ENCODE results near the gene CFAP68. TPM values are rescaled to one million over a fixed set of nuclear protein-coding genes. Genes with fewer than 3 reads are reported as not detected.

CFAP68 gene
- total and polyA plus RNA-seq, 2 experiments from 2014 or later, result 9.9 to 52.8 TPM

- H3K27ac ChIP-seq (ENCODE audit: low read depth), result no peak overlapping the region
- no peak overlapping the region for H3K4me3 Mint-ChIP-seq
- DNase-seq (ENCODE audit: low spot score), result no peak
- no peak overlapping the region for H3K4me2 ChIP-seq
- no peaks in the 10 kb centered on the region for H3K9me3 Mint-ChIP-seq
- H3K4me1 Mint-ChIP-seq, result peaks cover 9% of the 10 kb centered on the region
- no peak for ATAC-seq
- H3K27me3 ChIP-seq (ENCODE audit: insufficient read depth), result no peaks in the 10 kb centered on the region
- peaks cover 8% of the 10 kb centered on the region; the same call in 1 of the 3 replicates for H3K36me3 Mint-ChIP-seq (ENCODE audit: low read depth)
- TF ChIP-seq CTCF (conservative IDR thresholded peaks at IDR 0.05; ENCODE audit: low read depth in 2 of 2), result no peak
- TF ChIP-seq STAT1 (IDR thresholded peaks at IDR 0.05; ENCODE audit: unreplicated experiment), result no peak
- H3K4me1 ChIP-seq (ENCODE audit: insufficient read depth), result no peaks in the 10 kb centered on the region
- no peaks in the 10 kb centered on the region for H4K20me1 ChIP-seq (replicated peaks; ENCODE audit: insufficient read depth)
- no peak overlapping the region for H2AFZ ChIP-seq
- H3K79me2 ChIP-seq (replicated peaks; ENCODE audit: insufficient read depth), result no peaks in the 10 kb centered on the region
- no peaks in the 10 kb centered on the region for H3K27me3 Mint-ChIP-seq (ENCODE audit: insufficient read depth, low read depth, poor library complexity)
- no peak overlapping the region for H3K27ac Mint-ChIP-seq
- H3K4me3 ChIP-seq, result no peak overlapping the region
- H3K36me3 ChIP-seq (ENCODE audit: insufficient read depth), result no peaks in the 10 kb centered on the region
- H3F3A ChIP-seq (replicated peaks; ENCODE audit: low read depth), result no peaks in the 10 kb centered on the region
- no peaks in the 10 kb centered on the region for H3K9me2 ChIP-seq (ENCODE audit: insufficient read depth)
Observed at GRCh38 chr11:111851067-111851466, 28.3 kb upstream of the CFAP68 start.

- Histone ChIP-seq H3K4me2 (no peak overlapping the region), H3K9me2 (ENCODE audit: insufficient read depth) (no peaks in the 10 kb centered on the region), H2AFZ (no peak overlapping the region), H3K4me1 (ENCODE audit: insufficient read depth) (no peaks in the 10 kb centered on the region), H3K27ac (ENCODE audit: low read depth) (no peak overlapping the region), H3K27me3 (ENCODE audit: insufficient read depth) (no peaks in the 10 kb centered on the region), H3K36me3 (ENCODE audit: insufficient read depth) (no peaks in the 10 kb centered on the region), H4K20me1 (replicated peaks; ENCODE audit: insufficient read depth) (no peaks in the 10 kb centered on the region), H3K79me2 (replicated peaks; ENCODE audit: insufficient read depth) (no peaks in the 10 kb centered on the region), H3F3A (replicated peaks; ENCODE audit: low read depth) (no peaks in the 10 kb centered on the region), H3K4me3 (no peak overlapping the region)
- Mint-ChIP-seq H3K4me1 (peaks cover 6% of the 10 kb centered on the region), H3K4me3 (no peak overlapping the region), H3K36me3 (ENCODE audit: low read depth) (peaks cover 8% of the 10 kb centered on the region; the same call in 1 of the 3 replicates), H3K27ac (no peak overlapping the region), H3K27me3 (ENCODE audit: insufficient read depth, low read depth, poor library complexity) (no peaks in the 10 kb centered on the region), H3K9me3 (no peaks in the 10 kb centered on the region)
- no peak for TF ChIP-seq EZH2phosphoT487 (IDR thresholded peaks at IDR 0.05; ENCODE audit: unreplicated experiment)
- TF ChIP-seq ZNF114 (CRISPR knock-in tag; IDR thresholded peaks at IDR 0.05), result no peak
- no peak for TF ChIP-seq EZH2 (IDR thresholded peaks at IDR 0.05; ENCODE audit: low read depth, unreplicated experiment)
- TF ChIP-seq, protein P1, sequence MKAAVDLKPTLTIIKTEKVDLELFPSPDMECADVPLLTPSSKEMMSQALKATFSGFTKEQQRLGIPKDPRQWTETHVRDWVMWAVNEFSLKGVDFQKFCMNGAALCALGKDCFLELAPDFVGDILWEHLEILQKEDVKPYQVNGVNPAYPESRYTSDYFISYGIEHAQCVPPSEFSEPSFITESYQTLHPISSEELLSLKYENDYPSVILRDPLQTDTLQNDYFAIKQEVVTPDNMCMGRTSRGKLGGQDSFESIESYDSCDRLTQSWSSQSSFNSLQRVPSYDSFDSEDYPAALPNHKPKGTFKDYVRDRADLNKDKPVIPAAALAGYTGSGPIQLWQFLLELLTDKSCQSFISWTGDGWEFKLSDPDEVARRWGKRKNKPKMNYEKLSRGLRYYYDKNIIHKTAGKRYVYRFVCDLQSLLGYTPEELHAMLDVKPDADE (IDR thresholded peaks at IDR 0.05), result no peak
- TF ChIP-seq NANOG (IDR thresholded peaks at IDR 0.05; ENCODE audit: borderline replicate concordance), result no peak
- TF ChIP-seq CTCF (conservative IDR thresholded peaks at IDR 0.05; ENCODE audit: low read depth in 2 of 2), result peak; percentile 52 to 57
- no peak for TF ChIP-seq CREB1 (CRISPR knock-in tag; IDR thresholded peaks at IDR 0.05; ENCODE audit: low read depth)
- TF ChIP-seq ZNF462 (CRISPR knock-in tag; IDR thresholded peaks at IDR 0.05), result no peak
- no peak; the same call in 2 of the 3 replicates for ATAC-seq
- peak; percentile 32 for DNase-seq (ENCODE audit: low spot score)
Observed at GRCh38 chr11:111851636-111852035, 27.7 kb upstream of the CFAP68 start.

All from GM23338 (cell line).